ACC112 (cell line): ENCODE data around the gene RNF183.

Experiments used
- H2AFZ ChIP-seq: fragments of 200-600 bp; sonication (generic); one replicate; pipeline ENCODE4 v1.6.0; 2017; ENCODE audit warnings: antibody characterized with exemption, low read length; ENCODE audit not compliant: unreplicated experiment
- H3K27ac ChIP-seq: fragments of 200-600 bp; sonication (generic); 2 replicates; pipeline ENCODE4 v1.5.1; 2014; ENCODE audit warnings: low read depth, mild to moderate bottlenecking, antibody characterized with exemption, low read length, moderate library complexity
- H3K27me3 ChIP-seq: fragments of 200-600 bp; sonication (generic); 2 replicates; pipeline ENCODE4 v1.6.1; 2014; ENCODE audit warnings: mild to moderate bottlenecking, antibody characterized with exemption, low read length, moderate library complexity, mixed read lengths; ENCODE audit not compliant: insufficient read depth
- H3K36me3 ChIP-seq: fragments of 200-600 bp; sonication (generic); 2 replicates; pipeline ENCODE4 v1.6.1; 2016; ENCODE audit warnings: mild to moderate bottlenecking, antibody characterized with exemption, low read length, moderate library complexity, mixed read lengths; ENCODE audit not compliant: insufficient read depth
- H3K4me1 ChIP-seq: fragments of 200-600 bp; sonication (generic); one replicate; pipeline ENCODE4 v1.6.1; 2016; ENCODE audit warnings: low read length, mixed read lengths; ENCODE audit not compliant: insufficient read depth, unreplicated experiment, control insufficient read depth
- H3K4me3 ChIP-seq: fragments of 200-600 bp; sonication (generic); 2 replicates; pipeline ENCODE4 v1.5.1; 2014; ENCODE audit warnings: mild to moderate bottlenecking, low read depth, low read length
- H3K79me2 ChIP-seq: fragments of 200-600 bp; sonication (generic); one replicate; pipeline ENCODE4 v1.6.0; 2016; ENCODE audit warnings: low read length; ENCODE audit not compliant: control insufficient read depth, unreplicated experiment, insufficient read depth

RNF183 gene

DNA sequence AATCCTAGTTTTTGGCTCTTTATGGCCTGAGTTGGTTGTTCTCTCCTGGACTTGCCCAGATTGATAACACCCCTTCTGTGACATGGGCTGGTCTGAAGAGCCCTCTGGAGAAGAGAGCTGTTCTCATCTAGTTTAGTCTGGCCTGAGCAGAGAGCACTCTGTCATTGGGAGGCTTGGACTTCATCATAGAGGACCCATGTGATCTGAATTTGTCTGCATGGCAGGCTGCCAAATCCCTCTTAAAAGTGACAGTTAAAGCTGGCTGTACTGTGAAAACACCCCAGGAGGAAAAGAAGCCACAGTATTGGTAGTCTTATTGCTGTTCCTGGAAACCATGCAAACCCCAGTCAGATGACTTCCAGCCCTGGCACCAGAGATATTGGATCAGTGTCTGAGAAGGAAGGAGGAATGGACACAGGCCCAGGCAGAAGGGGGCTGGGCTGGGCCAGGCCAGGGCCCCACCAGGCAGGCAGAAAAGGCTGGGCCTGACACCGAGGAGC, 40.6 kb upstream of the RNF183 start:
- H3K4me3 ChIP-seq = no peak overlapping the region
- H3K27me3 ChIP-seq = peaks cover 4% of the 10 kb centered on the region
- no peak overlapping the region for H3K27ac ChIP-seq
- H2AFZ ChIP-seq = no peak overlapping the region
- H3K36me3 ChIP-seq = no peaks in the 10 kb centered on the region
- no peaks in the 10 kb centered on the region for H3K79me2 ChIP-seq
- peaks cover 4% of the 10 kb centered on the region for H3K4me1 ChIP-seq

DNA sequence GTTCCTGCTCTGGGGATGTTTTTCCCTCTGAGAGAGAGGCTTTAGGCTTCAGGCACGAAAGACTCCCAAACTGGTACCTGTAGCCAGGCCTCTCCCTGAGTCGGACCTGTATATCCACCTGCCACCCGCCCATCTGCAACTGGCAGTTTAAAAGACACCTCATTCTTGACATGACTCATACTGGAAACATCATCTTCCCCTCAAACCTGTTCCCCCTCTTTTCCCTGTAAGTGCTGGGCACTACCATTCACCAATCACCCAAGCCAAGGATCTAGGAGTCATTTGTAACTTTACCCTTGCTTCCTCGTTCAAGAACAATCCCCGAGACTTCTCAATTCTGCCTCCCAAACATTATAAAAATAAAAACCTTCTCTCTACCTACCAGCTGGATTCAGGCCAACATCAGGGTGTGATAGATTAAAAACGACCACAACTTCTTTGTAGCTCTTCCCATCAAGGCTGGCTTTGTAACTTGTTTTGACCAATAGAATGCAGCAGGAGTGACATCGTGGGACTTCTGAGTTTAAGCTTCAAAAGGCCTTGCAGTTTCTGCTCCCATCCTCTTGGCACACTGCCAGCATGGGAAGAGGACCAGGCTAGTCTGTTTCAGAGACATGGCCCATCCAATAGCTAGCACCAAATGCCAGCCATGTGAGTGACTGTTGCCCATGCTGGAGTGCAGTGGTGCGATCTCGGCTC, 38.7 kb upstream of the RNF183 start:
- Histone ChIP-seq H3K27ac (no peak overlapping the region), H3K4me1 (peaks cover 4% of the 10 kb centered on the region), H3K27me3 (no peaks in the 10 kb centered on the region), H3K79me2 (no peaks in the 10 kb centered on the region), H3K4me3 (no peak overlapping the region), H2AFZ (no peak overlapping the region), H3K36me3 (no peaks in the 10 kb centered on the region)

DNA sequence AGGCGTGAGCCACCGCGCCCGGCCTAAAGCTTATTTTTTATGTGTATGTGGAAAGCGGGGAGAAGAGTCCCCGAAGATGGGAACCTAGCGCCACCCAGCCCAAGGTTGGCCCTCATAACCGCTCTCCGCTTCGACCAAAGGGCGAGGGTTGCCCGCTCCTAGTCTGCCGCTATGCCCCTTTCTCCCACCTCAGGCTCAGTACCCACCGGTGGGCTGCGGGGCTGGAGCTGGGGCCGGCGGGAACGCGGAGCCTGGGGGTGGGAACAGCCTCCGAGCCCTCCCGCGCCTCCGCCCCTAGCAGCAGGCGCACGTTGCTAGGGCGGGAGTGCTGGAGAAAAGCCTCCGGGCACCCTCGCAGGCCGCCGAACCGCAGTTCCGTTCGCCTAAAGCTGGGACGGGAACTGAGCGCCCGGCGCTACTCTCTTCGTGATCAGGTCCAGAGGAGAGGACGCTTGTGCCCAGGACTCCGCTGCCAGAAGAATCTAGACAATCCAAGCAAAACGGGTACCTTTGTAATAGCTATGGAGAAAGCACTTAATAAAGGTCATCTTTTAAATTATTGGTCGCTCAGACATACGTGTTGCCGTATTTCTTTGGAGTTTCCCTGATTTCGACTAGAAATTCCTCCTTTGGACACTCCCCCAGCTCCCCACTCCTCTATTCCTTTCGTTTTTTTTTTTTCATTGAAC, 37.0 kb upstream of the RNF183 start, which contains the start of gene WDR31:
TSS of gene WDR31 (minus strand) at position 265 of the 689 bp plus-strand sequence. CDS start 8,253 bp downstream, outside the sequence.
- Histone ChIP-seq H3K27ac (peak within 1 kb of the TSS; percentile 15), H2AFZ (peak within 1 kb of the TSS; percentile 96), H3K27me3 (no peaks in the 10 kb centered on the region), H3K36me3 (no peaks in the 10 kb centered on the region), H3K4me1 (peaks cover 4% of the 10 kb centered on the region), H3K4me3 (peak within 1 kb of the TSS; percentile 86), H3K79me2 (no peaks in the 10 kb centered on the region)

DNA sequence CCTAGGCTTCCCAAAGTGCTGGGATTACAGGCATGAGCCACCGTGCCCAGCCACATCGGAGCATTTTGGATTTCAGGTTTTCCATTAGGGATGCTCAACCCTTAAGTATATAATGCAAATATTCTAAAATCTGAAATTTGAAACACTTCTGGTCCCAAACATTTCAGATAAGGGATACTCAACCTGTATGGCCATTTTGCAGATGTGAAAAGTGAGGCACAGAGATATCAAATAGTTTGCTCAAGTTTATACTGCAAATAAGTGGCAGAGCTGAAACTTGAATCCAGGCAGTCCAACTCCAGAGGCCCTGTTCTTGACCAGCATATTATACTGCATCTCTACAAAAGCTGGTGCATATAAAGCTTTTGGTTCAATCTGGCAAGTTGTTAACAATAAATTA, 34.5 kb upstream of the RNF183 start:
- Histone ChIP-seq H2AFZ (no peak overlapping the region), H3K36me3 (no peaks in the 10 kb centered on the region), H3K79me2 (no peaks in the 10 kb centered on the region), H3K27ac (no peak overlapping the region), H3K4me1 (peaks cover 4% of the 10 kb centered on the region), H3K4me3 (no peak overlapping the region), H3K27me3 (no peaks in the 10 kb centered on the region)

DNA sequence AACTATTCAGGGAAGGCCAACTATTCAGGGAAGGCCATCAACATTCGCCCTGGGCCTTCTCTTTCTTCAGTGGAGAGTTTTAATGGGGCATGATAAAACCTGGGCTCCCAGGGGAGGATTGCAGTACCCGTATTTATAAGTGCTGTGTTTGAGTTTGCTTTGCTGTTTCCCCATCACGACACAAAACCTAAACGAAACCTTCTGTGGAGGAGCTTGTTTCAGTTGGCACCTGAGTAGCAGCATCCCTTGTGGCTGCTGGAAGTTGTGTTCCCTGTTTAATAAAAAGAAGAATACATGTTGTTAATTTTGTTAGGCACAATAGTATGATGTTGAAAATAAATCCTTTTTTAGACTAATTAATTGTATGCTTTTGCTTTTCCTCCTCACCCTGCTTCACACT, 28.6 kb upstream of the RNF183 start:
- H3K4me3 ChIP-seq = no peak overlapping the region
- no peak overlapping the region for H2AFZ ChIP-seq
- H3K27me3 ChIP-seq = no peaks in the 10 kb centered on the region
- no peaks in the 10 kb centered on the region for H3K79me2 ChIP-seq
- H3K27ac ChIP-seq = no peak overlapping the region
- H3K4me1 ChIP-seq = no peaks in the 10 kb centered on the region
- H3K36me3 ChIP-seq = no peaks in the 10 kb centered on the region

DNA sequence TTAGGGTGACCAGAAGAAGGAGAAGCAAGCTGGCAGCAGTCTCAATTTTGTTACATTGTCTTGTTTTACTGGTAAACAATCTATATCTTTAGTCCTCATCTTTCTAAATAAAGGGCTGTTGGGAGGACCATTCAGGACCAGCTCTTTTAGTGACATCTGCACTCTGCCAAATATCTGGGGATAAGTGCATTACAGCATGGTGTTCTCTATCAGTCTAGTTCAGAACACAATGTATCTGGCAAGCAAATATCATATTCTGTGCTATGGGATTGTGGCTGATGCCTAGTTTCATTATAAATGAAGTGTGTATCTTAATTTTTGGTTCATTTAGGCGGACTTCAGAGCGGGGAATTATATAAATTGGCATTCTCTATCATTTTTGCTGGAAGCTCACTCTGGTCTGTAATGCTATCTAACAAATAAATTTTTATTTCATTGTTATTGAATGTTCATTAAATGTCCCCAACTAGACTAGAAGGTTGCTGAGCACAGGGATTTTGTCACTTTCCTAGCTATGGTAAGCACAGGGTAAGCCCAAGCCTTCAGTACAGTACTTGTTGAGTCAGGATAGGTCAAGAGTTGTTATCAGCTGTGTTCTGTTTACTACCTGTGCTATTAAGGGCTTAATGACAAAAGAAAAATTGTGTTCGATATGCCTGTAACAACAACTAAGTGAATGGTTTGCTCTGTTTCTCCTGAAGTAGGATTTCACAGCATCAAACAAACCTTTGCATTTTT, 25.0 kb upstream of the RNF183 start:
- Histone ChIP-seq H3K4me1 (no peaks in the 10 kb centered on the region), H3K79me2 (no peaks in the 10 kb centered on the region), H3K36me3 (no peaks in the 10 kb centered on the region), H2AFZ (no peak overlapping the region), H3K27ac (no peak overlapping the region), H3K27me3 (no peaks in the 10 kb centered on the region), H3K4me3 (no peak overlapping the region)

DNA sequence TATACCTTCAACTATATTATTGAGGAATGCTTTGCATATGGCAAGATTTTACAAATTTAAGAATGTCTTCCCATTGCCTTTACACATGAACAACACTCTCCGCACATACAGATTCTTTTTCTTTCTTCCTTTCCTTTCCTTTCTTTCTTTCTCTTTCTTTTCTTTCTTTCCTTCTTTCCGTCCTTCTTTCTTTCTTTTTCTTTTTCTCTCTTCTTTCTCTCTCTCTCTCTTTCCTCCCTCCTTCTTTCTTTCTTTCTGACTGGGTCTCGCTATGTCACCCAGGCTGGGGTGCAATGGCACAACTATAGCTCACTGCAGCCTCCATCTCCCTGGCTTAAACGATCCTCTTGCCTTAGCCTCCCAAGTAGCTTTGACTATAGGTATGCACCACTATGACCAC, 23.1 kb upstream of the RNF183 start:
- no peak overlapping the region for H2AFZ ChIP-seq
- H3K4me3 ChIP-seq = no peak overlapping the region
- H3K4me1 ChIP-seq = no peaks in the 10 kb centered on the region
- no peaks in the 10 kb centered on the region for H3K36me3 ChIP-seq
- H3K27me3 ChIP-seq = no peaks in the 10 kb centered on the region
- no peak overlapping the region for H3K27ac ChIP-seq
- H3K79me2 ChIP-seq = no peaks in the 10 kb centered on the region

DNA sequence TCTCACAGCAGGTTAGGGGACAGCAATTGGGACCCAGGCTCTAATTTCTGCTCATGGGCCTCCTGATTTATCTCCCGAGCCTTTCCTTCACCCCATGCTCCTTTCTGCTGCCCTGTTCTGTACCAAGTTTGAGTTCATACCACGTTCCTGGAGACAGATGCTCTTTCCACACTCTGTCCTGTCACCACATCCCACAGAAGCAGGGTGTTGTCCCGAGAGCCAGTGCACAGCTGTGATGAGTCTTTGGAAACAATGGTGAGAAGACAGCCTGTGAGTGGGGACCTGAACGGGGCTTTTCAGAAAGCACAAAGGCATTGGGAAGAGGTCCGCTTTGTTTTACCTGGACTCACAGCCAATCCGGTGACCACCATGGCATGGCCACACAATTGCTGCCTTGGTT, 19.5 kb upstream of the RNF183 start:
- Histone ChIP-seq H3K27ac (no peak overlapping the region), H3K27me3 (no peaks in the 10 kb centered on the region), H3K36me3 (0 out of 2 replicates have a peak, but pooled peaks cover 6% of the 10 kb centered on the region), H2AFZ (no peak overlapping the region), H3K79me2 (no peaks in the 10 kb centered on the region), H3K4me3 (no peak overlapping the region), H3K4me1 (no peaks in the 10 kb centered on the region)

DNA sequence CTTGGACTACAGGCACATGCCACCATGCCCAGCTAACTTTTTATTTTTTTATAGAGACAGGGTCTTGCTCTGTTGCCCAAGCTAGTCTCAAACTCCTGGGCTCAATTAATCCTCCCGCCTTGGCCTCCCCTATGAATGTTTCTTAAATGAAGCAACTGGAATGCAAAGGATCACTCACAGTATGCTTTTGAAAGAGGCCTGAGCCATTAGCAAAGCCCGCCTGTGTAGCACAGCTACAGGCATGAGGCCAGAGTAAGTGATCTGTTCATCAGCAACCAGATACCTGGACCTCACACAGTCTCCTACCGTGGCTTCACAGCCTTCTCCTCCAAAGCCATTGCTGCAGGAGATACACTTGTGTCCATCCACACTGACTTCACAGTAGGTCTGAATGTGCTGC, 16.9 kb upstream of the RNF183 start:
- Histone ChIP-seq H3K4me3 (no peak overlapping the region), H3K4me1 (no peaks in the 10 kb centered on the region), H3K79me2 (no peaks in the 10 kb centered on the region), H3K36me3 (0 out of 2 replicates have a peak, but pooled peaks cover 6% of the 10 kb centered on the region), H2AFZ (no peak overlapping the region), H3K27me3 (no peaks in the 10 kb centered on the region), H3K27ac (no peak overlapping the region)

DNA sequence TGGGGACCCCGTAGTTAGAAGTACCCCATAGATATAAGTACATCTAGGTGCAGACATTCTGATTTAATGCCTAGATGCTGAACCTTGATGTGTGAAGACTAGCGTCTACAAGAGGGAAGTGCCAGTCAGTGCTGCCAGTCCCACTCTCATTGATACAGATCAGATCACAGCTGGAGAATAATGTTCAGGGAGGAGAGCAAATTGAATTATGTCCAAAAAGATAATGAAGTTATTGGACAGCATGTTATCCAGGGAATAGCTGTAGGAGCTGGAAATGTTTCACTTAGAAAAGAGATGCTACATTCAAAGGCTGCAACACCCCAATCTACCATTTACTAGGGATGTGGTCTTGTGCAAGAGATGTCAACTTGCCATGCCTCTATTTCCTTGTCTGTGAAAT, 15.9 kb upstream of the RNF183 start:
- Histone ChIP-seq H3K27ac (no peak overlapping the region), H3K79me2 (no peaks in the 10 kb centered on the region), H3K36me3 (0 out of 2 replicates have a peak, but pooled peaks cover 6% of the 10 kb centered on the region), H3K4me3 (no peak overlapping the region), H2AFZ (no peak overlapping the region), H3K27me3 (no peaks in the 10 kb centered on the region), H3K4me1 (no peaks in the 10 kb centered on the region)
